Coronary artery (tissue), 2 donors: Measurements from ENCODE around the gene ACR.

Experiments
- DNase-seq: peaks from one replicate; pipeline ENCODE4 v3.0.0-alpha.2; 2017; ENCODE audit warnings: low spot score
- H3K27ac ChIP-seq, 2 donors: fragments of 200-600 bp; sonication (generic); one replicate each; pipeline ENCODE4 v1.5.1; 2016 to 2019
- H3K4me3 ChIP-seq: fragments of 200-600 bp; sonication (generic); 2 replicates; pipeline ENCODE4 v1.5.1; 2016; ENCODE audit warnings: mild to moderate bottlenecking, moderate library complexity
- TF ChIP-seq, protein P1 (sequence below): fragments of 200-600 bp; sonication (generic); IDR thresholded peaks from one replicate; pipeline ENCODE4 v1.5.1; 2019; ENCODE audit warnings: antibody characterized with exemption

The ACR gene

GRCh38 chr22:50708996-50709395 lies 29.0 kb upstream of the ACR start:
- TF ChIP-seq, protein P1, sequence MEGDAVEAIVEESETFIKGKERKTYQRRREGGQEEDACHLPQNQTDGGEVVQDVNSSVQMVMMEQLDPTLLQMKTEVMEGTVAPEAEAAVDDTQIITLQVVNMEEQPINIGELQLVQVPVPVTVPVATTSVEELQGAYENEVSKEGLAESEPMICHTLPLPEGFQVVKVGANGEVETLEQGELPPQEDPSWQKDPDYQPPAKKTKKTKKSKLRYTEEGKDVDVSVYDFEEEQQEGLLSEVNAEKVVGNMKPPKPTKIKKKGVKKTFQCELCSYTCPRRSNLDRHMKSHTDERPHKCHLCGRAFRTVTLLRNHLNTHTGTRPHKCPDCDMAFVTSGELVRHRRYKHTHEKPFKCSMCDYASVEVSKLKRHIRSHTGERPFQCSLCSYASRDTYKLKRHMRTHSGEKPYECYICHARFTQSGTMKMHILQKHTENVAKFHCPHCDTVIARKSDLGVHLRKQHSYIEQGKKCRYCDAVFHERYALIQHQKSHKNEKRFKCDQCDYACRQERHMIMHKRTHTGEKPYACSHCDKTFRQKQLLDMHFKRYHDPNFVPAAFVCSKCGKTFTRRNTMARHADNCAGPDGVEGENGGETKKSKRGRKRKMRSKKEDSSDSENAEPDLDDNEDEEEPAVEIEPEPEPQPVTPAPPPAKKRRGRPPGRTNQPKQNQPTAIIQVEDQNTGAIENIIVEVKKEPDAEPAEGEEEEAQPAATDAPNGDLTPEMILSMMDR = no peak
- DNase-seq = no peak

GRCh38 chr22:50710221-50710620 lies 27.8 kb upstream of the ACR start:
- Histone ChIP-seq H3K27ac (no peak overlapping the region), H3K4me3 (no peak overlapping the region)
- TF ChIP-seq, protein P1 = no peak
- DNase-seq = no peak

More at GRCh38 chr22:50708996-50709395, 29.0 kb upstream of the ACR start:
- Histone ChIP-seq H3K27ac (no peak overlapping the region), H3K4me3 (no peak overlapping the region)

- TF ChIP-seq, protein P1 = no peak
- no peak overlapping the region for H3K4me3 ChIP-seq
- no peak for DNase-seq
- no peak overlapping the region for H3K27ac ChIP-seq
Observed at GRCh38 chr22:50710886-50711285, 27.1 kb upstream of the ACR start.

GRCh38 chr22:50711446-50712340 lies 26.3 kb upstream of the ACR start:
- no peak for DNase-seq
- Histone ChIP-seq H3K4me3 (no peak overlapping the region), H3K27ac (no peak overlapping the region)
- TF ChIP-seq, protein P1 = no peak

DNA sequence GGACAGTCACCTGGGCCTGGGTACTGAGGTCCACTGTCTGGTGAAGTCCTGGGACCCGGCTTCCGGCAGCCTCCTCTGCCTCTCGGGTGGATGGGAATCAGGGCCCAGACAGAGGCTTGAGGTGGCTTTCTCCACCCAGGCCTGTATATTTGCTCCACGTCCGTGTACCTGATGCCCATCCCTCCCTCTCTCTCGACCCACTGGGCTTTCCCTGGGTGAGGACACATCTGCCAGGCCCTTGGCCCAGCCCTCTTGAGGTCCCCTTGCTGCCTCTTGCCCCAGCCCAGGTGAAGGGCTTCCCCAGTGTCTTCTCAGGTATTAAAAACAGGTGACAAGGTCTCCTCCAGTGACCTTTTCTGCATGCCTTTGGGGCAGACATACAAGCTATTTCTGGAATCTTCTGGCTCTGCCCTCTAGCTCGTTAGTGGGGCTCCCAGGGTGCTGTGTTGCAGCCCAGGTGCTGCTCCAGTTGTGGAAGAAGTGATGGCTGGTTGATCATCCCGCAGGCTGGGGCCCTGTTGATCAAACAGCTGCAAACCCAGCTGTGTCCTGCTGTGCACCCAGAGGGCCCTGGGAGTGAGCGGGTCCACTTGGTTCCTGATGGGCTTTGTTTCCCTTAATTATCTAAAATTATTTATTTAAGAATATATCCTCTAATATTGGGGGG lies 25.5 kb upstream of the ACR start:
- DNase-seq = no peak
- H3K27ac ChIP-seq = no peak overlapping the region

DNA sequence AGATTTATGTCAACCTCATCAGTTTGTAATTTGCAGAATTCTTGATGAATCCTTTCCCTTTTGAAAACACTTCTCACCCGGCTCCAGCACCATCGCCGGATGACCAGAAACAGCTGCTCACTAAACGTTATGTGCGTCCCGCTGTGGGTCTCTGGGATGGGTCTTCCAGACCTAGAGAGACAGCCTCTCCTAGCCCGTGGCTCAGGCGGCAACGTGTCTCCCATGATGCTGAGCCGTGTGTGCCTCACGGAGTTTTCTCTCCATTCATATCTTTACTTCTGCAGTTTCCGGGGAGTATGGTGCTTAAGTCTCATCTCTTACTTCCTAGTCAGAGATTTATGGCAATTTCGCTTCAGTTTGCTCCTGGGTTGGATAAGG lies 25.0 kb upstream of the ACR start:
- Histone ChIP-seq H3K27ac (no peak overlapping the region), H3K4me3 (no peak overlapping the region)
- DNase-seq = no peak
- TF ChIP-seq, protein P1 = no peak

More for the DNA sequence above, 25.5 kb upstream of the ACR start:
- no peak overlapping the region for H3K4me3 ChIP-seq
- TF ChIP-seq, protein P1 = no peak
